ENCODE measurements around the gene CFAP70. TPM values are rescaled to one million over a fixed set of nuclear protein-coding genes. Genes with fewer than 3 reads are reported as not detected.

CFAP70 gene
- total RNA-seq, 1 donor = 0.43 TPM

GRCh38 chr10:73253225-73253555, 105.5 kb downstream of the CFAP70 start:
- DNase-seq (ENCODE audit: low read depth) = no peak
- TF ChIP-seq CTCF (IDR thresholded peaks at IDR 0.05; ENCODE audit: insufficient read depth, low read depth, low read length) = no peak
- H3K4me3 ChIP-seq (ENCODE audit: low read depth, low read length) = peak overlapping the region; percentile 93

- H3K4me3 ChIP-seq (ENCODE audit: low read depth, low read length) = peak within 1 kb of the TSS; percentile 93
- peak; percentile 98 for DNase-seq (ENCODE audit: low read depth)
- TF ChIP-seq CTCF (IDR thresholded peaks at IDR 0.05; ENCODE audit: insufficient read depth, low read depth, low read length) = no peak
Observed at GRCh38 chr10:73252445-73253224, 106.0 kb downstream of the CFAP70 start, which contains the start of gene MRPS16. TSS of gene MRPS16 (minus strand) at chr10:73252644. CDS start at chr10:73252482, 162 bp downstream.

GRCh38 chr10:73251683-73252444, 106.8 kb downstream of the CFAP70 start:
- peak; percentile 34 for DNase-seq (ENCODE audit: low read depth)
- no peak for TF ChIP-seq CTCF (IDR thresholded peaks at IDR 0.05; ENCODE audit: insufficient read depth, low read depth, low read length)
- peak overlapping the region; percentile 93 for H3K4me3 ChIP-seq (ENCODE audit: low read depth, low read length)

- no peak for TF ChIP-seq CTCF (IDR thresholded peaks at IDR 0.05; ENCODE audit: insufficient read depth, low read depth, low read length)
- H3K4me3 ChIP-seq (ENCODE audit: low read depth, low read length) = no peak overlapping the region
- no peak for DNase-seq (ENCODE audit: low read depth)
Observed at GRCh38 chr10:73248259-73248724, 110.4 kb downstream of the CFAP70 start.

- peak; percentile 10 for DNase-seq (ENCODE audit: low read depth)
- peak overlapping the region; percentile 84 for H3K4me3 ChIP-seq (ENCODE audit: low read depth, low read length)
- TF ChIP-seq CTCF (IDR thresholded peaks at IDR 0.05; ENCODE audit: insufficient read depth, low read depth, low read length) = no peak
Observed at GRCh38 chr10:73247509-73248258, 111.0 kb downstream of the CFAP70 start.

- DNase-seq (ENCODE audit: low read depth) = peak; percentile 94
- no peak for TF ChIP-seq CTCF (IDR thresholded peaks at IDR 0.05; ENCODE audit: insufficient read depth, low read depth, low read length)
- H3K4me3 ChIP-seq (ENCODE audit: low read depth, low read length) = peak within 1 kb of the TSS; percentile 84
Observed at GRCh38 chr10:73246646-73247508, 111.8 kb downstream of the CFAP70 start, which contains the start of gene DNAJC9. TSS of gene DNAJC9 (minus strand) at chr10:73247255. CDS start at chr10:73247189, 66 bp downstream.

Data from fibroblast of villous mesenchyme (primary cell).